H9 (cell line): Measurements from ENCODE around the gene RCAN1. TPM values are rescaled to one million over a fixed set of nuclear protein-coding genes. Genes with fewer than 3 reads are reported as not detected.
"Not testable (repeated sequence)": the region's sequence is repeated elsewhere in the genome, so short reads cannot be mapped to it uniquely, and the experiment has no call there.

Experiments used
- DNase-seq: peaks from one replicate; pipeline ENCODE4 v3.0.0-alpha.2; 2017
- H2AFZ ChIP-seq: one replicate; pipeline ENCODE4 v1.6.1; 2013; ENCODE audit warnings: mild to moderate bottlenecking, low read length, control low read depth, moderate library complexity
- H2AK5ac ChIP-seq: 2 replicates; pipeline ENCODE4 v1.6.1; 2013; ENCODE audit warnings: low read length, control low read depth, mixed read lengths; ENCODE audit not compliant: insufficient read length
- H2BK120ac ChIP-seq: one replicate; pipeline ENCODE4 v1.6.1; 2013; ENCODE audit warnings: low read depth, mild to moderate bottlenecking, low read length, control low read depth, inconsistent platforms; ENCODE audit not compliant: poor library complexity, severe bottlenecking
- H2BK12ac ChIP-seq: 2 replicates; pipeline ENCODE4 v1.6.1; 2013; ENCODE audit warnings: low read length, control low read depth, mixed read lengths, low read depth; ENCODE audit not compliant: insufficient read length
- H2BK15ac ChIP-seq: 2 replicates; pipeline ENCODE4 v1.6.1; 2013; ENCODE audit warnings: low read depth, low read length, control low read depth
- H2BK20ac ChIP-seq: one replicate; pipeline ENCODE4 v1.6.1; 2013; ENCODE audit warnings: low read depth, mild to moderate bottlenecking, low read length, control low read depth, inconsistent platforms; ENCODE audit not compliant: poor library complexity, severe bottlenecking
- H2BK5ac ChIP-seq: 2 replicates; pipeline ENCODE4 v1.6.1; 2013; ENCODE audit warnings: low read length, control low read depth, mixed read lengths; ENCODE audit not compliant: insufficient read length
- H3K14ac ChIP-seq: 2 replicates; pipeline ENCODE4 v1.6.1; 2013; ENCODE audit warnings: low read length, control low read depth; ENCODE audit not compliant: insufficient read depth
- H3K18ac ChIP-seq: 2 replicates; pipeline ENCODE4 v1.6.1; 2013; ENCODE audit warnings: low read depth, mild to moderate bottlenecking, mixed read lengths, low read length, control low read depth; ENCODE audit not compliant: insufficient read length
- H3K23ac ChIP-seq: 2 replicates; pipeline ENCODE4 v1.6.1; 2013; ENCODE audit warnings: low read length, control low read depth, mixed read lengths, low read depth; ENCODE audit not compliant: insufficient read length
- H3K23me2 ChIP-seq: 2 replicates; pipeline ENCODE4 v1.6.1; 2013; ENCODE audit warnings: low read depth, mild to moderate bottlenecking, mixed read lengths, low read length, control low read depth; ENCODE audit not compliant: insufficient read length, poor library complexity, severe bottlenecking
- H3K27ac ChIP-seq: 2 replicates; pipeline ENCODE4 v1.5.1; 2013; ENCODE audit warnings: low read length, control low read depth, mixed read lengths, low read depth; ENCODE audit not compliant: insufficient read length
- H3K27me3 ChIP-seq: 2 replicates; pipeline ENCODE4 v1.6.1; 2013; ENCODE audit warnings: low read length, control low read depth, inconsistent platforms; ENCODE audit not compliant: insufficient read depth
- H3K4ac ChIP-seq: 2 replicates; pipeline ENCODE4 v1.6.1; 2013; ENCODE audit warnings: low read depth, mild to moderate bottlenecking, control low read depth, inconsistent platforms, low read length, moderate library complexity
- H3K4me1 ChIP-seq: 2 replicates; pipeline ENCODE4 v1.6.1; 2013; ENCODE audit warnings: low read length, control low read depth, inconsistent platforms; ENCODE audit not compliant: insufficient read depth
- H3K4me2 ChIP-seq: 2 replicates; pipeline ENCODE4 v1.6.1; 2013; ENCODE audit warnings: low read length, control low read depth, mixed read lengths; ENCODE audit not compliant: insufficient read length, insufficient read depth
- H3K56ac ChIP-seq: 2 replicates; pipeline ENCODE4 v1.6.1; 2013; ENCODE audit warnings: low read depth, mild to moderate bottlenecking, mixed read lengths, low read length, control low read depth; ENCODE audit not compliant: insufficient read length
- H3K79me1 ChIP-seq: 2 replicates; pipeline ENCODE4 v1.6.1; 2013; ENCODE audit warnings: low read depth, mild to moderate bottlenecking, moderate library complexity, low read length, control low read depth, inconsistent platforms; ENCODE audit not compliant: insufficient read depth, poor library complexity, severe bottlenecking
- H3K79me2 ChIP-seq: 2 replicates; pipeline ENCODE4 v1.6.1; 2013; ENCODE audit warnings: low read length, control low read depth, inconsistent platforms; ENCODE audit not compliant: insufficient read depth
- H3K9ac ChIP-seq: 2 replicates; pipeline ENCODE4 v1.6.1; 2013; ENCODE audit warnings: low read length, control low read depth, mixed read lengths; ENCODE audit not compliant: insufficient read length; ENCODE audit errors: extremely low read depth
- H3K9me3 ChIP-seq: one replicate; pipeline ENCODE4 v1.6.1; 2013; ENCODE audit warnings: low read depth, low read length, inconsistent platforms; ENCODE audit not compliant: control insufficient read depth
- H3T11ph ChIP-seq: one replicate; pipeline ENCODE4 v1.6.1; 2013; ENCODE audit warnings: mild to moderate bottlenecking, low read length, control low read depth, inconsistent platforms
- H4K20me1 ChIP-seq: one replicate; pipeline ENCODE4 v1.6.1; 2013; ENCODE audit not compliant: control insufficient read depth, insufficient read length, insufficient read depth
- H4K5ac ChIP-seq: 2 replicates; pipeline ENCODE4 v1.6.1; 2013; ENCODE audit warnings: low read depth, mild to moderate bottlenecking, mixed read lengths, low read length, control low read depth; ENCODE audit not compliant: insufficient read length
- H4K8ac ChIP-seq: replicated peaks from 2 replicates; pipeline ENCODE4 v1.6.1; 2013; ENCODE audit warnings: low read length, control low read depth, mixed read lengths, low read depth; ENCODE audit not compliant: insufficient read length
- H4K91ac ChIP-seq: 2 replicates; pipeline ENCODE4 v1.6.1; 2013; ENCODE audit warnings: low read depth, mild to moderate bottlenecking, moderate library complexity, mixed read lengths, low read length, control low read depth; ENCODE audit not compliant: insufficient read length
- H3K27ac Mint-ChIP-seq, 3 experiments: 2 replicates in 2 of 3; 3 replicates in 1 of 3; pipeline ENCODE4 v1.8.0; 2020 to 2021; ENCODE audit warnings: mixed read lengths in 3 of 3, mild to moderate bottlenecking in 1 of 3, moderate library complexity in 1 of 3
- H3K27me3 Mint-ChIP-seq: 2 replicates; pipeline ENCODE4 v1.8.0; 2021; ENCODE audit warnings: low read depth, mild to moderate bottlenecking, moderate library complexity, mixed read lengths
- H3K36me3 Mint-ChIP-seq, 3 experiments: 2 replicates in 2 of 3; 3 replicates in 1 of 3; pipeline ENCODE4 v1.8.0; 2020 to 2021; ENCODE audit warnings: low read depth in 3 of 3, mixed read lengths in 3 of 3; ENCODE audit not compliant: insufficient read depth in 1 of 3
- H3K4me1 Mint-ChIP-seq, 2 experiments: 2 replicates each; pipeline ENCODE4 v1.8.0; 2020; ENCODE audit warnings: mixed read lengths in 2 of 2
- H3K4me3 Mint-ChIP-seq, 2 experiments: 2 replicates in 1 of 2; 3 replicates in 1 of 2; pipeline ENCODE4 v1.8.0; 2020 to 2021; ENCODE audit warnings: mild to moderate bottlenecking in 2 of 2, mixed read lengths in 2 of 2, moderate library complexity in 1 of 2
- H3K9me3 Mint-ChIP-seq, 2 experiments: 2 replicates in 1 of 2; 3 replicates in 1 of 2; pipeline ENCODE4 v1.8.0; 2020; ENCODE audit warnings: mild to moderate bottlenecking in 2 of 2, mixed read lengths in 2 of 2, moderate library complexity in 1 of 2
- CTCF ChIP-seq: fragments of 200-600 bp; sonication (generic); conservative IDR thresholded peaks from 3 replicates; pipeline ENCODE4 v1.8.0; 2021; ENCODE audit warnings: antibody characterized with exemption, mild to moderate bottlenecking
- WGBS: extraction: QIAGEN DNeasy Blood & Tissue Kit; methylation state at CpG from one replicate; pipeline ENCODE4 v1.1.7; 2013; ENCODE audit warnings: missing lambda C conversion rate, low lambda C conversion rate, mixed read lengths; ENCODE audit not compliant: insufficient read length; ENCODE audit errors: extremely low coverage; 5-methylcytosine and 5-hydroxymethylcytosine counted together
- total RNA-seq: library from RNA; stranded (reverse); gene quantifications from 2 replicates; pipeline ENCODE4 v1.2.1, GENCODE V29; 2021

RCAN1 gene
- total RNA-seq, 1 experiment from 2014 or later = 7.0 TPM

GRCh38 chr21:34609244-34609932, 5.5 kb downstream of the RCAN1 start:
- H4K91ac ChIP-seq = no peak overlapping the region
- H2BK120ac ChIP-seq = no peak overlapping the region
- no peak overlapping the region for H2BK12ac ChIP-seq
- no peak overlapping the region for H2AFZ ChIP-seq
- no peak overlapping the region for H3K9ac ChIP-seq
- no peaks in the 10 kb centered on the region for H3K4me1 ChIP-seq
- no peaks in the 10 kb centered on the region for H3K23me2 ChIP-seq
- no peaks in the 10 kb centered on the region for H4K20me1 ChIP-seq
- H3K79me2 ChIP-seq = no peaks in the 10 kb centered on the region
- H2BK20ac ChIP-seq = no peak overlapping the region
- H3K27ac ChIP-seq = no peak overlapping the region
- H2AK5ac ChIP-seq = no peak overlapping the region
- no peak overlapping the region for H4K5ac ChIP-seq
- H3K36me3 Mint-ChIP-seq = peaks cover 0 to 4% (median 0%) of the 10 kb centered on the region in 3 experiments; a peak in 2 of 7 replicates
- no peak overlapping the region for H3K23ac ChIP-seq
- H3K14ac ChIP-seq = no peak overlapping the region
- WGBS = no CpG with 5 or more reads among the region's 4 CpGs
- TF ChIP-seq CTCF = no peak
- peaks cover 10% of the 10 kb centered on the region for H3K27me3 ChIP-seq
- H3K4me2 ChIP-seq = no peak overlapping the region
- no peak overlapping the region for H3K4ac ChIP-seq
- H3K18ac ChIP-seq = no peak overlapping the region
- H3T11ph ChIP-seq = no peak overlapping the region
- H3K9me3 Mint-ChIP-seq = peaks cover 0 to 6% of the 10 kb centered on the region in 2 experiments; a peak in 2 of 5 replicates
- DNase-seq = no peak
- no peaks in the 10 kb centered on the region for H3K79me1 ChIP-seq
- no peak overlapping the region for H2BK5ac ChIP-seq
- no peak overlapping the region for H3K56ac ChIP-seq
- no peaks in the 10 kb centered on the region for H3K9me3 ChIP-seq
- no peak overlapping the region for H4K8ac ChIP-seq
- no peak overlapping the region for H2BK15ac ChIP-seq
- H3K27me3 Mint-ChIP-seq = peaks cover 28% of the 10 kb centered on the region
- no peak overlapping the region for H3K4me3 Mint-ChIP-seq
- no peak overlapping the region for H3K27ac Mint-ChIP-seq
- peaks cover 5% of the 10 kb centered on the region in 2 experiments; a peak in 3 of 4 replicates for H3K4me1 Mint-ChIP-seq

- H3K79me2 ChIP-seq, H2BK5ac ChIP-seq, H2AFZ ChIP-seq, H3K56ac ChIP-seq, H3T11ph ChIP-seq, H3K4ac ChIP-seq, H2BK12ac ChIP-seq, H3K27ac ChIP-seq, H3K27me3 ChIP-seq, H3K18ac ChIP-seq, H2AK5ac ChIP-seq, H3K27ac Mint-ChIP-seq, H3K4me2 ChIP-seq, H3K4me3 Mint-ChIP-seq, H3K4me1 Mint-ChIP-seq, H3K9me3 ChIP-seq, DNase-seq, H4K8ac ChIP-seq, H3K9ac ChIP-seq, H3K9me3 Mint-ChIP-seq, H4K5ac ChIP-seq, H4K91ac ChIP-seq, H3K23me2 ChIP-seq, H2BK15ac ChIP-seq, H3K36me3 Mint-ChIP-seq, H2BK20ac ChIP-seq, H3K4me1 ChIP-seq, H3K14ac ChIP-seq, H4K20me1 ChIP-seq, H2BK120ac ChIP-seq, H3K23ac ChIP-seq, H3K79me1 ChIP-seq: not testable (repeated sequence)
- no CpG with 5 or more reads among the region's 5 CpGs for WGBS
- peaks cover 12% of the 10 kb centered on the region for H3K27me3 Mint-ChIP-seq
These were observed 7.5 kb downstream of the RCAN1 start for GRCh38 chr21:34607376-34607775.
